HEK293 (cell line): ENCODE data around the gene RHOT2.

Experiments
- GLIS1 ChIP-seq: fragments of 450-650 bp; formaldehyde crosslinking; IDR thresholded peaks from 2 replicates; pipeline ENCODE4 v1.5.1; 2016; ENCODE audit warnings: missing biosample characterization, missing genetic modification characterization
- GLIS2 ChIP-seq: fragments of 450-650 bp; formaldehyde crosslinking; IDR thresholded peaks from 2 replicates; pipeline ENCODE4 v1.5.1; 2016; ENCODE audit warnings: missing biosample characterization, missing genetic modification characterization
- KLF1 ChIP-seq: fragments of 450-650 bp; formaldehyde crosslinking; IDR thresholded peaks from 2 replicates; pipeline ENCODE4 v1.5.1; 2016; ENCODE audit warnings: missing biosample characterization, missing genetic modification characterization
- KLF7 ChIP-seq: fragments of 450-650 bp; formaldehyde crosslinking; IDR thresholded peaks from 2 replicates; pipeline ENCODE4 v1.5.1; 2016; ENCODE audit warnings: missing biosample characterization, missing genetic modification characterization, borderline replicate concordance
- KLF8 ChIP-seq: fragments of 450-650 bp; formaldehyde crosslinking; IDR thresholded peaks from 2 replicates; pipeline ENCODE4 v1.5.1; 2016; ENCODE audit warnings: missing biosample characterization, missing genetic modification characterization
- YY1 ChIP-seq: fragments of 450-650 bp; formaldehyde crosslinking; IDR thresholded peaks from 2 replicates; pipeline ENCODE4 v1.5.1; 2018; ENCODE audit warnings: missing biosample characterization, missing genetic modification characterization
- ZBTB7A ChIP-seq: fragments of 450-650 bp; formaldehyde crosslinking; IDR thresholded peaks from 2 replicates; pipeline ENCODE4 v1.5.1; 2016; ENCODE audit warnings: low read depth, missing biosample characterization, missing genetic modification characterization
- ZEB2 ChIP-seq: fragments of 450-650 bp; formaldehyde crosslinking; IDR thresholded peaks from 2 replicates; pipeline ENCODE4 v1.5.1; 2016; ENCODE audit warnings: missing biosample characterization, missing genetic modification characterization
- ZFHX2 ChIP-seq: fragments of 450-650 bp; formaldehyde crosslinking; conservative IDR thresholded peaks from 2 replicates; pipeline ENCODE4 v1.5.1; 2016; ENCODE audit warnings: missing biosample characterization, missing genetic modification characterization
- ZFP41 ChIP-seq: fragments of 450-650 bp; formaldehyde crosslinking; IDR thresholded peaks from 2 replicates; pipeline ENCODE4 v1.5.1; 2016; ENCODE audit warnings: missing biosample characterization, missing genetic modification characterization, borderline replicate concordance
- ZNF132 ChIP-seq: fragments of 450-650 bp; formaldehyde crosslinking; IDR thresholded peaks from 2 replicates; pipeline ENCODE4 v1.5.1; 2017; ENCODE audit warnings: missing biosample characterization, missing genetic modification characterization, borderline replicate concordance
- ZNF18 ChIP-seq: fragments of 450-650 bp; formaldehyde crosslinking; IDR thresholded peaks from 2 replicates; pipeline ENCODE4 v1.5.1; 2016; ENCODE audit warnings: missing biosample characterization, missing genetic modification characterization
- ZNF184 ChIP-seq: fragments of 450-650 bp; IDR thresholded peaks from 2 replicates; pipeline ENCODE4 v1.5.1; 2018; ENCODE audit warnings: missing biosample characterization, mild to moderate bottlenecking, missing genetic modification characterization
- ZNF2 ChIP-seq: fragments of 450-650 bp; formaldehyde crosslinking; IDR thresholded peaks from 2 replicates; pipeline ENCODE4 v1.5.1; 2016; ENCODE audit warnings: missing biosample characterization, missing genetic modification characterization
- ZNF248 ChIP-seq: fragments of 450-650 bp; formaldehyde crosslinking; IDR thresholded peaks from 2 replicates; pipeline ENCODE4 v1.5.1; 2017; ENCODE audit warnings: missing biosample characterization, missing genetic modification characterization
- ZNF37A ChIP-seq: fragments of 450-650 bp; IDR thresholded peaks from 2 replicates; pipeline ENCODE4 v1.5.1; 2018; ENCODE audit warnings: missing biosample characterization, missing genetic modification characterization
- ZNF449 ChIP-seq: fragments of 450-650 bp; formaldehyde crosslinking; IDR thresholded peaks from 2 replicates; pipeline ENCODE4 v1.5.1; 2017; ENCODE audit warnings: missing biosample characterization, mild to moderate bottlenecking, missing genetic modification characterization, moderate library complexity
- ZNF488 ChIP-seq: fragments of 450-650 bp; formaldehyde crosslinking; IDR thresholded peaks from 2 replicates; pipeline ENCODE4 v1.5.1; 2016; ENCODE audit warnings: missing biosample characterization, missing genetic modification characterization
- ZNF610 ChIP-seq: fragments of 450-650 bp; formaldehyde crosslinking; IDR thresholded peaks from 2 replicates; pipeline ENCODE4 v1.5.1; 2016; ENCODE audit warnings: missing biosample characterization, missing genetic modification characterization, borderline replicate concordance
- ZNF639 ChIP-seq: fragments of 450-650 bp; formaldehyde crosslinking; IDR thresholded peaks from 2 replicates; pipeline ENCODE4 v1.5.1; 2016; ENCODE audit warnings: missing biosample characterization, missing genetic modification characterization
- ZNF76 ChIP-seq: fragments of 450-650 bp; formaldehyde crosslinking; IDR thresholded peaks from 2 replicates; pipeline ENCODE4; 2016; ENCODE audit warnings: low read depth, missing biosample characterization, missing genetic modification characterization, borderline replicate concordance
- ZNF837 ChIP-seq: fragments of 450-650 bp; formaldehyde crosslinking; IDR thresholded peaks from 2 replicates; pipeline ENCODE4 v1.5.1; 2016; ENCODE audit warnings: missing biosample characterization, missing genetic modification characterization
- ZSCAN30 ChIP-seq: fragments of 450-650 bp; IDR thresholded peaks from 2 replicates; pipeline ENCODE4 v1.5.1; 2018; ENCODE audit warnings: missing biosample characterization, mild to moderate bottlenecking, missing genetic modification characterization, moderate library complexity
- TF ChIP-seq, protein P1 (sequence below): fragments of 450-650 bp; IDR thresholded peaks from 2 replicates; pipeline ENCODE4 v1.5.1; 2018; ENCODE audit warnings: missing biosample characterization, mild to moderate bottlenecking, missing genetic modification characterization
- TF ChIP-seq, protein P2 (sequence below): fragments of 450-650 bp; formaldehyde crosslinking; IDR thresholded peaks from 2 replicates; pipeline ENCODE4 v1.5.1; 2016; ENCODE audit warnings: missing biosample characterization, missing genetic modification characterization

RHOT2 gene

DNA sequence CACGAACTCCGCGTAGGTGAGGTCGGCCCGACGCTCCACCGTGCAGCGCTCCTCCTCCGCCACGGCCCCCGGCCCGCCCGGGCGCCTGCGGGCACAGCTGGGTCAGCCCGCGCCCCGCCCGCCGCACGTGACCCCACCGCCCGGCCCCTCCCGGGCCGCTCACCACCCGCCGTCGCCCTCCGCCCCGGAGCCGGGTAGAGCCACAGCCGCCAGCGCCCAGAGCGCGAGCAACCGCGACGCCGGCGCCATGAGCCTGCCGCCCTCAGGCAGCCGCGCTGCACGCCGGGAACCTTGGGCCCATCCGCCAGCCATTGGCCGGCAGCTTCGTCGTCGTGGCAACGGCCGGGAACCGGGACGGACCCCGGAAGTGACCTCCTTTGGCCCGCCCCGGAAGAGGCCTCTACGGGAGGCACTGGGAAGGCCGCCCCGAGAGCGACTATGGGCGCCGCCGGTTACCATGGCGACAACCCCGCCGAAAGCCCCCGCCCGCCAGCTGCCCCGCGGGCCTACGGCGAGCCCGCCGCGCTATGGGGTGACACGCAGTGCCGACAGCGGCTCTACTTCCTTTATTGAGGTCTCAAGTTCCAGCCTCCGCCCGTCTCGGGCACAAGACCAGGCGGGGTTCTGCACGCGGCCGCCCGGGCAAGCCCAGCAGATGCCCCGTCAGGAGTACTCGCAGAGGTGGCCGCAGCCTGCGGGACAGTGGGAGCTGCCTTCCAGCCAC lies 16.3 kb downstream of the RHOT2 start, which contains the start of gene JMJD8 (continued):
- TF ChIP-seq GLIS1 (tag by site-specific recombination) (peak; percentile 83), ZNF449 (tag by site-specific recombination) (peak; percentile 58; the same call in 1 of the 2 replicates), KLF7 (tag by site-specific recombination) (peak; percentile 70), ZNF76 (tag by site-specific recombination) (peak; percentile 94), ZNF639 (peak; percentile 28; the same call in 1 of the 2 replicates), GLIS2 (tag by site-specific recombination) (peak; percentile 84), ZFP41 (tag by site-specific recombination) (no peak), YY1 (peak; percentile 84), ZNF184 (tag by site-specific recombination) (0 out of 2 replicates have a peak, but pooled peaks have one; percentile 37), ZSCAN30 (tag by site-specific recombination) (peak; percentile 24), ZFHX2 (tag by site-specific recombination) (no peak; the same call in 1 of the 2 replicates), ZNF610 (tag by site-specific recombination) (peak; percentile 36; the same call in 1 of the 2 replicates), ZNF37A (tag by site-specific recombination) (0 out of 2 replicates have a peak, but pooled peaks have one; percentile 15), ZNF488 (tag by site-specific recombination) (no peak), ZNF248 (no peak), KLF1 (tag by site-specific recombination) (peak; percentile 86), ZBTB7A (tag by site-specific recombination) (peak; percentile 80; the same call in 1 of the 2 replicates), ZNF2 (peak; percentile 64), ZNF132 (tag by site-specific recombination) (no peak), ZEB2 (tag by site-specific recombination) (peak; percentile 43), KLF8 (tag by site-specific recombination) (peak; percentile 26; the same call in 1 of the 2 replicates), ZNF837 (tag by site-specific recombination) (peak; percentile 99), ZNF18 (tag by site-specific recombination) (no peak)
- TF ChIP-seq, protein P1, sequence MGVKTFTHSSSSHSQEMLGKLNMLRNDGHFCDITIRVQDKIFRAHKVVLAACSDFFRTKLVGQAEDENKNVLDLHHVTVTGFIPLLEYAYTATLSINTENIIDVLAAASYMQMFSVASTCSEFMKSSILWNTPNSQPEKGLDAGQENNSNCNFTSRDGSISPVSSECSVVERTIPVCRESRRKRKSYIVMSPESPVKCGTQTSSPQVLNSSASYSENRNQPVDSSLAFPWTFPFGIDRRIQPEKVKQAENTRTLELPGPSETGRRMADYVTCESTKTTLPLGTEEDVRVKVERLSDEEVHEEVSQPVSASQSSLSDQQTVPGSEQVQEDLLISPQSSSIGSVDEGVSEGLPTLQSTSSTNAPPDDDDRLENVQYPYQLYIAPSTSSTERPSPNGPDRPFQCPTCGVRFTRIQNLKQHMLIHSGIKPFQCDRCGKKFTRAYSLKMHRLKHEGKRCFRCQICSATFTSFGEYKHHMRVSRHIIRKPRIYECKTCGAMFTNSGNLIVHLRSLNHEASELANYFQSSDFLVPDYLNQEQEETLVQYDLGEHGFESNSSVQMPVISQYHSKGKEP (tag by site-specific recombination) = peak; percentile 53; the same call in 1 of the 2 replicates
- TF ChIP-seq, protein P2, sequence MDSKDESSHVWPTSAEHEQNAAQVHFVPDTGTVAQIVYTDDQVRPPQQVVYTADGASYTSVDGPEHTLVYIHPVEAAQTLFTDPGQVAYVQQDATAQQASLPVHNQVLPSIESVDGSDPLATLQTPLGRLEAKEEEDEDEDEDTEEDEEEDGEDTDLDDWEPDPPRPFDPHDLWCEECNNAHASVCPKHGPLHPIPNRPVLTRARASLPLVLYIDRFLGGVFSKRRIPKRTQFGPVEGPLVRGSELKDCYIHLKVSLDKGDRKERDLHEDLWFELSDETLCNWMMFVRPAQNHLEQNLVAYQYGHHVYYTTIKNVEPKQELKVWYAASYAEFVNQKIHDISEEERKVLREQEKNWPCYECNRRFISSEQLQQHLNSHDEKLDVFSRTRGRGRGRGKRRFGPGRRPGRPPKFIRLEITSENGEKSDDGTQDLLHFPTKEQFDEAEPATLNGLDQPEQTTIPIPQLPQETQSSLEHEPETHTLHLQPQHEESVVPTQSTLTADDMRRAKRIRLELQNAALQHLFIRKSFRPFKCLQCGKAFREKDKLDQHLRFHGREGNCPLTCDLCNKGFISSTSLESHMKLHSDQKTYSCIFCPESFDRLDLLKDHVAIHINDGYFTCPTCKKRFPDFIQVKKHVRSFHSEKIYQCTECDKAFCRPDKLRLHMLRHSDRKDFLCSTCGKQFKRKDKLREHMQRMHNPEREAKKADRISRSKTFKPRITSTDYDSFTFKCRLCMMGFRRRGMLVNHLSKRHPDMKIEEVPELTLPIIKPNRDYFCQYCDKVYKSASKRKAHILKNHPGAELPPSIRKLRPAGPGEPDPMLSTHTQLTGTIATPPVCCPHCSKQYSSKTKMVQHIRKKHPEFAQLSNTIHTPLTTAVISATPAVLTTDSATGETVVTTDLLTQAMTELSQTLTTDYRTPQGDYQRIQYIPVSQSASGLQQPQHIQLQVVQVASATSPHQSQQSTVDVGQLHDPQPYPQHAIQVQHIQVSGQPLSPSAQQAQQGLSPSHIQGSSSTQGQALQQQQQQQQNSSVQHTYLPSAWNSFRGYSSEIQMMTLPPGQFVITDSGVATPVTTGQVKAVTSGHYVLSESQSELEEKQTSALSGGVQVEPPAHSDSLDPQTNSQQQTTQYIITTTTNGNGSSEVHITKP (tag by site-specific recombination) = 0 out of 2 replicates have a peak, but pooled peaks have one; percentile 14
